Jurkat, Clone E6-1 (cell line): ENCODE results near the gene RNF220.
"Not testable (repeated sequence)": the region's sequence is repeated elsewhere in the genome, so short reads cannot be mapped to it uniquely, and the experiment has no call there.

Source experiments
- DNase-seq: peaks from one replicate; pipeline ENCODE4 v3.0.0-alpha.2; 2011; ENCODE audit warnings: low read depth, low spot score
- H3K4me3 ChIP-seq: 2 replicates; pipeline ENCODE4 v1.5.1; 2011; ENCODE audit warnings: mild to moderate bottlenecking, low read length, control low read depth, moderate library complexity

The RNF220 gene

GRCh38 chr1:44652445-44653106 lies 247.5 kb downstream of the RNF220 start:
- peak; percentile 42 for DNase-seq
- no peak overlapping the region for H3K4me3 ChIP-seq

- DNase-seq = no peak
- H3K4me3 ChIP-seq = no peak overlapping the region
Measured at GRCh38 chr1:44653107-44653964, 248.3 kb downstream of the RNF220 start.

- H3K4me3 ChIP-seq = no peak overlapping the region
- DNase-seq = no peak
Measured at GRCh38 chr1:44654621-44655187, 249.6 kb downstream of the RNF220 start.

- no peak for DNase-seq
- H3K4me3 ChIP-seq = no peak overlapping the region
Measured at GRCh38 chr1:44655609-44656008, 250.6 kb downstream of the RNF220 start.

GRCh38 chr1:44659566-44659965 lies 254.5 kb downstream of the RNF220 start:
- H3K4me3 ChIP-seq = no peak overlapping the region
- DNase-seq = no peak

GRCh38 chr1:44660176-44660575 lies 255.1 kb downstream of the RNF220 start:
- no peak overlapping the region for H3K4me3 ChIP-seq
- DNase-seq = no peak

GRCh38 chr1:44661781-44662682 lies 257.0 kb downstream of the RNF220 start:
- no peak for DNase-seq
- H3K4me3 ChIP-seq = no peak overlapping the region

- DNase-seq = no peak
- no peak overlapping the region for H3K4me3 ChIP-seq
Measured at GRCh38 chr1:44662683-44663030, 257.6 kb downstream of the RNF220 start.

GRCh38 chr1:44663417-44663816 lies 258.4 kb downstream of the RNF220 start:
- no peak overlapping the region for H3K4me3 ChIP-seq
- DNase-seq = no peak

GRCh38 chr1:44664730-44665370 lies 259.8 kb downstream of the RNF220 start:
- no peak for DNase-seq

GRCh38 chr1:44666719-44667118 lies 261.7 kb downstream of the RNF220 start:
- DNase-seq, H3K4me3 ChIP-seq: not testable (repeated sequence)

More at GRCh38 chr1:44664730-44665370, 259.8 kb downstream of the RNF220 start:
- no peak overlapping the region for H3K4me3 ChIP-seq

GRCh38 chr1:44670751-44671640 lies 265.9 kb downstream of the RNF220 start:
- DNase-seq = no peak
- H3K4me3 ChIP-seq = no peak overlapping the region

GRCh38 chr1:44672254-44672955 lies 267.4 kb downstream of the RNF220 start:
- no peak overlapping the region for H3K4me3 ChIP-seq
- DNase-seq = peak; percentile 22

- H3K4me3 ChIP-seq = peak overlapping the region; percentile 78
- no peak for DNase-seq
Measured at GRCh38 chr1:44672961-44673674, 268.1 kb downstream of the RNF220 start.

GRCh38 chr1:44673675-44674112 lies 268.6 kb downstream of the RNF220 start:
- no peak for DNase-seq

GRCh38 chr1:44674113-44675000 lies 269.3 kb downstream of the RNF220 start, which contains the start of the genes ARMH1 and TMEM53:
TSS of gene ARMH1 (plus strand) at chr1:44674714. CDS start at chr1:44689698, 14,984 bp downstream.
TSS of gene TMEM53 (minus strand) at chr1:44674481. CDS start at chr1:44674391, 90 bp downstream.
- peak within 1 kb of the TSS; percentile 78 for H3K4me3 ChIP-seq
- peak; percentile 98 for DNase-seq

More at GRCh38 chr1:44673675-44674112, 268.6 kb downstream of the RNF220 start:
- peak overlapping the region; percentile 78 for H3K4me3 ChIP-seq
